Pericardium fibroblast (primary cell): ENCODE measurements around the gene PFN4. TPM values are rescaled to one million over a fixed set of nuclear protein-coding genes. Genes with fewer than 3 reads are reported as not detected.

Source experiments
- total RNA-seq: library from RNA; depleted of rRNA; stranded (reverse); fragments of >200 nt; gene quantifications from 2 replicates; pipeline ENCODE4 v1.2.3, GENCODE V29; 2015

PFN4 gene
- total RNA-seq, result 0.68 TPM in 1 of 2 replicates, not detected in the other

GRCh38 chr2:24123195-24123921, at the start of gene PFN4, which contains the start of gene FAM228B:
Gene PFN4 (minus strand): TSS chr2:24123334. CDS start chr2:24122535, 799 bp downstream.
Gene FAM228B (plus strand): TSS chr2:24123469. CDS start chr2:24124362, 893 bp downstream.

DNA sequence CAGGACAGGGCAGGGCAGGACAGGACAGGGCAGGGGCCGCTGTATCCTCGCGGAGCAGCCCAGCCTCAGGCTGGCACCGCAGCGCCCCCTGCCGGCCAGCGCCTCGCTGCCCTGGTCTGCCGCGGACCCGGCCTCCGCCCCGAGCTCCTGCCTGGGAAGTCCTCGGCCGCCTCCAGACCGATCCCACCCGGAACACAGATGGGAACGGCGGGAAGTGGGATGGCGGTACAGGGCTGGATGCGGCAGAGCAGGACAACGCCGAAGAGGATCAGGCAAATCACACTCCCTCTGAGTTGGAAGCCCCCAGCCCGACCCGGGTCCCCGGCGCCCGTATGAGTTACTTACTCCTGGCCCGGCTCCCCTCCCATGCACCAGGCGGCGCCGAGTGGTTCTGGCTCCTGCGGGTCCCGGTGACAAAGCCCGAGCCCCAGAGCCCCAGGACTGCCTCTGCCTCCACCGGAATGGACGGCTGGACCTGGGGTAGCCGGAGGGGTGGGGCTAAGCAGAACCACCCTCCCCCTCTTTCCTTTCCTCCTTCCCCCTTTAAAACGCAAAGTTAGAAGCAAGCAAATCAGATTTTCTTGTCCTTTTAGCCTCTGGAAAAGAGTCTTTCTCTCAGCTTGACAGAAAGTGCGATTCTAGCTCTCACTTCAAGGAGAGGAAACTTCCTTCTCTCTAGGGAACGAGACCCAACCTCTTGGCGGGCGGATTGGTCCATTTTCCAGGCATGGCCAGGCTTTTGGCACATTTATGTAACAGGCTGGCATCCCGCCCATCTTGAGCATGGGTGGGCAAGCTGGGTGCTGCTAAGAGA, 38.5 kb downstream of the PFN4 start, which contains the start of gene TP53I3:
Gene TP53I3 (minus strand): TSS at position 449 of the 814 bp plus-strand sequence. CDS start 508 bp downstream, outside the sequence.

DNA sequence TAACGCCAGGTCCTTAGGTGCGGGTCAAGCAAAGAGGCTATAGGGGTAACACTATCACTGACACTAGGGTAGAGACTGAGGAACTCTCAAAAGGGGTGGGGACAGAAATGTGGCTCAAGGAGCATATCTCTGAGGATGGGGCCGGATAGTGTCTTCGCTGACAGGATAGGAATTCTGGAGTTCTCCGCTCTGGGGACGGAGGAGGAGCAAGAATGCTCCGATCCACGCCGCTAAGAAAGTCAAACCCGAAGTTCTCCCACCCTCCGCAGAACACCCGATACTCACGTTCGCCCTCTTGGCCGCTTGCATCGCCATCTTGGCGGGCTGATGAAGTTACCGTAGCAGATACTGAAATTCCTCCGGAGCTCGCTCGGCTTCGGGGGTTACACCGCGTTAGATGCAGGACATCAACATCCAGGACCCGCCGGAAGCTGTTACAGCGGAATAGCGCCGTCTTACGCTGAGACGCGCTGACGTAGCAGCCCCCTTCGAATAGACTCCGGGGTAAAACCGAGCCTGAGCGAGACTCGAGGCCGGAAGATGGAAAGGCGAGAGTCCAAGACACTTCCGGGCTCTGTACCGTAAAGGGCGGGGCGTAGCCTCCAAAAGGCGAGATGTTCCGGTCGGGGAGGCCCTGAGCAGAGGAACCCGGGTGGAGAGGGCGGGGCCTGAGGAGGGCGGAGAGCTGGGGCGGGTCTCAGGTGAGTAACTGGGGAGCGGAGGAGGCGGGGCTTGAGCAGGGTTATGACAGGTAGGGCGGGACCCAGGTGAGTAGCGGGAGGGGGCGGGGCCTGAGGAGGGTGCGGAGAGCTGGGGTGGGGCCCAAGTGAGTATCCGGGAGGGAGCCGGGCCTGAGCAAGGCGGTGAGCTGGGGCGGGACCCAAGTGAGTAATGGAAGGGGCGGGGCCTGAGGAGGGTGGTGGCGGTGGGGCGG, 47.0 kb downstream of the PFN4 start, which contains the start of gene SF3B6:
Gene SF3B6 (minus strand): TSS at position 412 of the 934 bp plus-strand sequence. CDS start 97 bp downstream, at position 315.

Other genes with a start within 250 kb of the PFN4 start
- 3.4 and 4.3 TPM in 2 replicates for gene ATAD2B, start 196.2 kb downstream of the PFN4 start, total RNA-seq
- gene UBXN2A, start 182.9 kb downstream of the PFN4 start, total RNA-seq, result 9.6 and 13.5 TPM in 2 replicates
- 0.60 TPM in 1 of 2 replicates, not detected in the other for gene MFSD2B, start 113.2 kb downstream of the PFN4 start, total RNA-seq
- gene WDCP, start 75.9 kb downstream of the PFN4 start, total RNA-seq, result 3.9 and 4.6 TPM in 2 replicates
- 4.8 and 9.5 TPM in 2 replicates for gene FKBP1B, start 73.6 kb downstream of the PFN4 start, total RNA-seq
- gene SF3B6, start 47.0 kb downstream of the PFN4 start, total RNA-seq, result 126 and 127 TPM in 2 replicates
- gene TP53I3, start 38.5 kb downstream of the PFN4 start, total RNA-seq, result 51.0 and 52.5 TPM in 2 replicates
- 2.8 and 12.3 TPM in 2 replicates for gene FAM228B, start 135 bp upstream of the PFN4 start, total RNA-seq
- 0.58 and 0.77 TPM in 2 replicates for gene FAM228A, start 51.7 kb upstream of the PFN4 start, total RNA-seq
- gene ITSN2, start 237.2 kb upstream of the PFN4 start, total RNA-seq, result 9.4 and 12.4 TPM in 2 replicates